MM.1S (cell line): Measurements from ENCODE around the gene ADCY2.

Experiments
- DNase-seq: peaks from one replicate; pipeline ENCODE4 v3.0.0-alpha.2; 2015
- H2AFZ ChIP-seq: fragments of 300-600 bp; sonication (generic); 2 replicates; pipeline ENCODE4 v1.6.0; 2016; ENCODE audit warnings: antibody characterized with exemption, low read length
- H3F3A ChIP-seq: fragments of 300-600 bp; sonication (generic); 2 replicates; pipeline ENCODE4 v1.6.1; 2016; ENCODE audit warnings: mild to moderate bottlenecking, antibody characterized with exemption, low read length, moderate library complexity, mixed read lengths; ENCODE audit not compliant: insufficient read depth
- H3K27ac ChIP-seq: fragments of 300-600 bp; sonication (generic); 2 replicates; pipeline ENCODE4 v1.5.1; 2016; ENCODE audit warnings: mild to moderate bottlenecking, low read length
- H3K27me3 ChIP-seq: fragments of 300-600 bp; sonication (generic); replicated peaks from 2 replicates; pipeline ENCODE4 v1.6.0; 2016; ENCODE audit warnings: low read length; ENCODE audit not compliant: insufficient read depth
- H3K36me3 ChIP-seq: fragments of 300-600 bp; sonication (generic); replicated peaks from 2 replicates; pipeline ENCODE4 v1.6.1; 2016; ENCODE audit warnings: mild to moderate bottlenecking, low read length, mixed read lengths; ENCODE audit not compliant: insufficient read depth
- H3K4me1 ChIP-seq: fragments of 300-600 bp; sonication (generic); 2 replicates; pipeline ENCODE4 v1.6.1; 2016; ENCODE audit warnings: low read length, mixed read lengths
- H3K4me2 ChIP-seq: fragments of 300-600 bp; sonication (generic); 2 replicates; pipeline ENCODE4 v1.6.0; 2016; ENCODE audit warnings: low read depth, low read length
- H3K4me3 ChIP-seq: fragments of 300-600 bp; sonication (generic); 2 replicates; pipeline ENCODE4 v1.5.1; 2016; ENCODE audit warnings: low read length, mixed read lengths
- H3K79me2 ChIP-seq: fragments of 300-600 bp; sonication (generic); 2 replicates; pipeline ENCODE4 v1.6.1; 2016; ENCODE audit warnings: mixed run types, low read length, mixed read lengths
- H3K9ac ChIP-seq: fragments of 300-600 bp; sonication (generic); 2 replicates; pipeline ENCODE4 v1.6.1; 2016; ENCODE audit warnings: low read length, mixed read lengths
- H3K9me2 ChIP-seq: fragments of 300-600 bp; sonication (generic); replicated peaks from 2 replicates; pipeline ENCODE4 v1.6.1; 2016; ENCODE audit warnings: mild to moderate bottlenecking, low read length, mixed read lengths; ENCODE audit not compliant: insufficient read depth
- H3K9me3 ChIP-seq: fragments of 300-600 bp; sonication (generic); replicated peaks from 2 replicates; pipeline ENCODE4 v1.6.1; 2016; ENCODE audit warnings: mild to moderate bottlenecking, low read length, mixed read lengths; ENCODE audit not compliant: insufficient read depth
- H4K20me1 ChIP-seq: fragments of 300-600 bp; sonication (generic); 2 replicates; pipeline ENCODE4 v1.6.1; 2016; ENCODE audit warnings: mild to moderate bottlenecking, low read length, moderate library complexity, mixed read lengths; ENCODE audit not compliant: insufficient read depth
- EZH2 ChIP-seq: fragments of 300-600 bp; sonication (generic); optimal IDR thresholded peaks from 2 replicates; pipeline ENCODE3; 2017; ENCODE audit warnings: low read depth, mild to moderate bottlenecking, antibody characterized with exemption, low read length, mixed read lengths
- EZH2phosphoT487 ChIP-seq: fragments of 300-600 bp; sonication (generic); IDR thresholded peaks from 2 replicates; pipeline ENCODE4 v1.6.1; 2018; ENCODE audit warnings: antibody characterized with exemption, low read length
- TF ChIP-seq, protein P1 (sequence below): fragments of 300-600 bp; sonication (generic); IDR thresholded peaks from 2 replicates; pipeline ENCODE4 v1.5.1; 2016; ENCODE audit warnings: antibody characterized with exemption, low read length, mixed read lengths

ADCY2 gene

DNA sequence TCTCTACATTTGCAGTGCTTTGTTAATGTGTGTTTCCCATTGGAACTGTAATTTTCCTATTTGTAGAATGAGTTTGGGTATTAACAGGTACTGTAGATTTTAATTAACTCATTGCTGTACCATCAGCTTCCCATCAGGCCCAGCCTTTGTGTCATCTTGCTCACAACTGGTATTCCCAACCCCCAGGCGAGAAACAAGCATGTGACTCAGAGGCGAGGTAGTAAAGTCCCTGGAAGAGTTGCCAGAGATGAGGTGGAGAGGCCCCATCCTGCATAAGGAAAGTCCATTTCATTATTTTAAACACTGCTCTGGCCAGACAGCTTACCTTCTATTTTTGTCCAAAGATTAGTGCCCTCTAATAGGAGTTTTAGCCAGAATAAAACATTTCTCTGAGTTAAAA, 29.9 kb downstream of the ADCY2 start:
- no peaks in the 10 kb centered on the region for H3K9me2 ChIP-seq
- H3K4me1 ChIP-seq: no peaks in the 10 kb centered on the region
- H3K27me3 ChIP-seq: no peaks in the 10 kb centered on the region
- TF ChIP-seq EZH2phosphoT487 (no peak), EZH2 (no peak)
- TF ChIP-seq, protein P1, sequence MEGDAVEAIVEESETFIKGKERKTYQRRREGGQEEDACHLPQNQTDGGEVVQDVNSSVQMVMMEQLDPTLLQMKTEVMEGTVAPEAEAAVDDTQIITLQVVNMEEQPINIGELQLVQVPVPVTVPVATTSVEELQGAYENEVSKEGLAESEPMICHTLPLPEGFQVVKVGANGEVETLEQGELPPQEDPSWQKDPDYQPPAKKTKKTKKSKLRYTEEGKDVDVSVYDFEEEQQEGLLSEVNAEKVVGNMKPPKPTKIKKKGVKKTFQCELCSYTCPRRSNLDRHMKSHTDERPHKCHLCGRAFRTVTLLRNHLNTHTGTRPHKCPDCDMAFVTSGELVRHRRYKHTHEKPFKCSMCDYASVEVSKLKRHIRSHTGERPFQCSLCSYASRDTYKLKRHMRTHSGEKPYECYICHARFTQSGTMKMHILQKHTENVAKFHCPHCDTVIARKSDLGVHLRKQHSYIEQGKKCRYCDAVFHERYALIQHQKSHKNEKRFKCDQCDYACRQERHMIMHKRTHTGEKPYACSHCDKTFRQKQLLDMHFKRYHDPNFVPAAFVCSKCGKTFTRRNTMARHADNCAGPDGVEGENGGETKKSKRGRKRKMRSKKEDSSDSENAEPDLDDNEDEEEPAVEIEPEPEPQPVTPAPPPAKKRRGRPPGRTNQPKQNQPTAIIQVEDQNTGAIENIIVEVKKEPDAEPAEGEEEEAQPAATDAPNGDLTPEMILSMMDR: no peak
- H4K20me1 ChIP-seq: no peaks in the 10 kb centered on the region
- H3K4me2 ChIP-seq: no peak overlapping the region
- no peaks in the 10 kb centered on the region for H3K9me3 ChIP-seq
- H3K27ac ChIP-seq: no peak overlapping the region
- no peaks in the 10 kb centered on the region for H3F3A ChIP-seq
- DNase-seq: no peak
- no peak overlapping the region for H3K9ac ChIP-seq
- H2AFZ ChIP-seq: no peak overlapping the region
- H3K79me2 ChIP-seq: no peaks in the 10 kb centered on the region
- H3K4me3 ChIP-seq: no peak overlapping the region
- H3K36me3 ChIP-seq: no peaks in the 10 kb centered on the region

DNA sequence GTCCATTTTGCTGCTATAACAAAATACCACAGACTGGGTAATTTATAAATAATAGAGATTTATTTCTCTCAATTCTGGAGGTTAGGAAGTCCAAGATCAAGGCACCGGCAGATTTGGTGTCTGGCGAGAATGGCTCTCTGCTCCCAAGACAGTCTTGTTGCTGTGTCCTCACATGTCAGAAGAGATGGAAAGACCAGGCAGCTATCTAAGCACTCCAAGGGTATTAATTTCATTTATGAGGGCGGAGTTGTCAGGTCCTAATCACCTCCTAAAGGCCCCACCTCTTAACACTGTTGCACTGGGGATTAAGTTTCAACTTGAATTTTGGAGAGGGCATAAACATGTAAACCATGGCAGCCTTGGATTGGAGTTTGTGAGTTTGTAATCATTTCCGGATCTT, 30.3 kb downstream of the ADCY2 start:
- TF ChIP-seq EZH2phosphoT487: no peak
- no peak for TF ChIP-seq EZH2
- TF ChIP-seq, protein P1: no peak
- Histone ChIP-seq H2AFZ (no peak overlapping the region), H4K20me1 (no peaks in the 10 kb centered on the region), H3K79me2 (no peaks in the 10 kb centered on the region), H3K9me3 (no peaks in the 10 kb centered on the region), H3F3A (no peaks in the 10 kb centered on the region), H3K36me3 (no peaks in the 10 kb centered on the region), H3K4me3 (no peak overlapping the region), H3K9me2 (no peaks in the 10 kb centered on the region), H3K4me1 (no peaks in the 10 kb centered on the region), H3K9ac (no peak overlapping the region), H3K4me2 (no peak overlapping the region), H3K27ac (no peak overlapping the region), H3K27me3 (no peaks in the 10 kb centered on the region)
- no peak for DNase-seq

GRCh38 chr5:7434914-7435313, 39.0 kb downstream of the ADCY2 start:
- no peaks in the 10 kb centered on the region for H3K79me2 ChIP-seq
- H4K20me1 ChIP-seq: no peaks in the 10 kb centered on the region
- H3K9me2 ChIP-seq: no peaks in the 10 kb centered on the region
- H3K27me3 ChIP-seq: no peaks in the 10 kb centered on the region
- no peak for TF ChIP-seq EZH2phosphoT487
- TF ChIP-seq, protein P1: no peak
- no peak for TF ChIP-seq EZH2
- DNase-seq: no peak
- no peak overlapping the region for H3K27ac ChIP-seq
- peaks cover 5% of the 10 kb centered on the region; the same call in 1 of the 2 replicates for H3K4me1 ChIP-seq
- no peak overlapping the region for H2AFZ ChIP-seq
- H3K4me2 ChIP-seq: no peak overlapping the region
- H3K4me3 ChIP-seq: no peak overlapping the region
- H3K36me3 ChIP-seq: no peaks in the 10 kb centered on the region
- H3K9ac ChIP-seq: no peak overlapping the region
- no peaks in the 10 kb centered on the region for H3F3A ChIP-seq
- H3K9me3 ChIP-seq: no peaks in the 10 kb centered on the region
